GM21717 (cell line): Measurements from ENCODE around the gene CLDN9.

Experiments
- ATAC-seq: cut with Tn5 transposase; IDR thresholded peaks from one replicate; pipeline ENCODE4 v1.9.1; 2021; ENCODE audit warnings: mild to moderate bottlenecking, moderate library complexity; ENCODE audit not compliant: unreplicated experiment

Gene CLDN9

GRCh38 chr16:2974319-2975056 lies 38.2 kb upstream of the CLDN9 start:
- no peak for ATAC-seq

- ATAC-seq, result no peak
Measured at GRCh38 chr16:2975161-2975795, 37.4 kb upstream of the CLDN9 start.

- no peak for ATAC-seq
Measured at GRCh38 chr16:2976201-2976600, 36.5 kb upstream of the CLDN9 start.

- ATAC-seq, result no peak
Measured at GRCh38 chr16:2976673-2977072, 36.0 kb upstream of the CLDN9 start.

GRCh38 chr16:2977440-2977839 lies 35.3 kb upstream of the CLDN9 start:
- ATAC-seq, result no peak

GRCh38 chr16:2979669-2980226 lies 33.0 kb upstream of the CLDN9 start:
- ATAC-seq, result no peak

GRCh38 chr16:2980227-2981176 lies 32.2 kb upstream of the CLDN9 start, which contains the start of gene PKMYT1:
Gene PKMYT1, minus strand, starts transcription at chr16:2980446. Its CDS starts 789 bp downstream, at chr16:2979657.
- ATAC-seq, result peak; percentile 45

GRCh38 chr16:2981177-2981898 lies 31.4 kb upstream of the CLDN9 start:
- no peak for ATAC-seq

GRCh38 chr16:2981899-2982250 lies 30.8 kb upstream of the CLDN9 start:
- no peak for ATAC-seq

GRCh38 chr16:2982402-2982801 lies 30.3 kb upstream of the CLDN9 start:
- no peak for ATAC-seq

- ATAC-seq, result no peak
Measured at GRCh38 chr16:2983706-2984136, 29.0 kb upstream of the CLDN9 start.

- no peak for ATAC-seq
Measured at GRCh38 chr16:2985462-2985861, 27.3 kb upstream of the CLDN9 start.

GRCh38 chr16:2985893-2986355 lies 26.8 kb upstream of the CLDN9 start:
- ATAC-seq, result no peak

- no peak for ATAC-seq
Measured at GRCh38 chr16:2986623-2987188, 26.0 kb upstream of the CLDN9 start.

- ATAC-seq, result no peak
Measured at GRCh38 chr16:2987286-2987685, 25.4 kb upstream of the CLDN9 start.

- no peak for ATAC-seq
Measured at GRCh38 chr16:2987833-2988232, 24.9 kb upstream of the CLDN9 start.

GRCh38 chr16:2988590-2989099 lies 24.1 kb upstream of the CLDN9 start:
- no peak for ATAC-seq

GRCh38 chr16:2990891-2991290 lies 21.8 kb upstream of the CLDN9 start:
- ATAC-seq, result no peak

GRCh38 chr16:2991566-2992261 lies 21.0 kb upstream of the CLDN9 start:
- no peak for ATAC-seq
